HepG2 (cell line): Measurements from ENCODE around the gene FAF1. TPM values are rescaled to one million over a fixed set of nuclear protein-coding genes. Genes with fewer than 3 reads are reported as not detected.

Experiments
- CEBPB ChIP-seq: IDR thresholded peaks from 2 replicates; pipeline ENCODE4 v1.6.1; 2011; ENCODE audit warnings: low read depth, low read length, improper control_type of control experiment, borderline replicate concordance
- GATAD2A ChIP-seq: IDR thresholded peaks from 2 replicates; pipeline ENCODE4 v1.6.1; 2016
- IRX3 ChIP-seq: sonication (generic); formaldehyde crosslinking; IDR thresholded peaks from 2 replicates; pipeline ENCODE4 v1.8.1; 2023; ENCODE audit warnings: mild to moderate bottlenecking, low read depth, missing genetic modification reagents, borderline replicate concordance
- KLF6 ChIP-seq: IDR thresholded peaks from 2 replicates; pipeline ENCODE4 v1.8.0; 2016; ENCODE audit warnings: missing biosample characterization, missing genetic modification reagents
- MXI1 ChIP-seq: IDR thresholded peaks from 3 replicates; pipeline ENCODE4 v1.6.1; 2012; ENCODE audit warnings: low read depth, low read length, inconsistent platforms, borderline replicate concordance
- POLR2AphosphoS5 ChIP-seq: IDR thresholded peaks from 2 replicates; pipeline ENCODE4 v1.6.1; 2012; ENCODE audit warnings: low read depth, low read length
- POLR2G ChIP-seq: fragments of 200-400 bp; formaldehyde crosslinking; IDR thresholded peaks from 2 replicates; pipeline ENCODE4 v1.6.1; 2018; ENCODE audit warnings: mild to moderate bottlenecking, low read depth, low read length, moderate library complexity
- REPIN1 ChIP-seq: sonication (generic); formaldehyde crosslinking; IDR thresholded peaks from 2 replicates; pipeline ENCODE4 v1.8.0; 2022; ENCODE audit warnings: missing genetic modification reagents, low read depth, mild to moderate bottlenecking, borderline replicate concordance
- SALL1 ChIP-seq: sonication (generic); formaldehyde crosslinking; IDR thresholded peaks from 2 replicates; pipeline ENCODE4 v1.8.0; 2022; ENCODE audit warnings: mild to moderate bottlenecking, missing genetic modification reagents
- SOX5 ChIP-seq: IDR thresholded peaks from 2 replicates; pipeline ENCODE4 v1.6.1; 2016; ENCODE audit warnings: borderline replicate concordance
- SP5 ChIP-seq: IDR thresholded peaks from 2 replicates; pipeline ENCODE4 v1.6.1; 2016; ENCODE audit warnings: low read depth, borderline replicate concordance
- SPEN ChIP-seq: sonication (generic); formaldehyde crosslinking; IDR thresholded peaks from 2 replicates; pipeline ENCODE4 v1.5.1; 2020; ENCODE audit warnings: low read depth, mild to moderate bottlenecking, missing genetic modification reagents
- ZNF256 ChIP-seq: sonication (generic); formaldehyde crosslinking; conservative IDR thresholded peaks from 2 replicates; pipeline ENCODE4 v1.4.0; 2020; ENCODE audit warnings: missing genetic modification reagents
- ZNF33B ChIP-seq: sonication (generic); formaldehyde crosslinking; IDR thresholded peaks from 2 replicates; pipeline ENCODE4 v1.5.1; 2020; ENCODE audit warnings: mild to moderate bottlenecking, missing genetic modification reagents
- ZNF557 ChIP-seq: sonication (generic); formaldehyde crosslinking; IDR thresholded peaks from 2 replicates; pipeline ENCODE4 v1.4.0; 2020; ENCODE audit warnings: missing genetic modification reagents
- ZNF614 ChIP-seq: IDR thresholded peaks from 2 replicates; pipeline ENCODE4 v1.6.1; 2018; ENCODE audit warnings: missing biosample characterization, missing genetic modification reagents, inconsistent platforms, borderline replicate concordance
- ZNF768 ChIP-seq: sonication (generic); formaldehyde crosslinking; IDR thresholded peaks from 2 replicates; pipeline ENCODE4 v1.4.0; 2020; ENCODE audit warnings: missing genetic modification reagents
- ZNF782 ChIP-seq: sonication (generic); formaldehyde crosslinking; IDR thresholded peaks from 2 replicates; pipeline ENCODE4 v1.4.0; 2020; ENCODE audit warnings: missing genetic modification reagents, mild to moderate bottlenecking, borderline replicate concordance
- ZNF883 ChIP-seq: sonication (generic); formaldehyde crosslinking; IDR thresholded peaks from 2 replicates; pipeline ENCODE4 v1.5.1; 2020; ENCODE audit warnings: mild to moderate bottlenecking, missing genetic modification reagents; ENCODE audit errors: not compliant biosample characterization
- polyA plus RNA-seq, 8 experiments: library from polyadenylated mRNA; depleted of rRNA in 3 of 8; stranded (reverse) in 7 of 8; unstranded in 1 of 8; fragments of >200 nt; fragmentation: Illumina TruSeq in 4 of 8; extraction: Trizol in 4 of 8; gene quantifications; 2 replicates each; pipeline versions ENCODE4 v1.2.1 to v1.2.3, GENCODE V29; 2011 to 2016; ENCODE audit warnings: low read depth in 4 of 8, missing spikeins in 1 of 8, mixed read lengths in 1 of 8; ENCODE audit not compliant: insufficient read depth in 1 of 8
- total RNA-seq, 5 experiments: library from RNA; depleted of rRNA; stranded (reverse); fragments of >200 nt; fragmentation: Illumina TruSeq; extraction: Trizol; gene quantifications; 2 replicates each; pipeline ENCODE4 v1.2.3, GENCODE V29; 2016; ENCODE audit warnings: low read depth in 1 of 5
- TF ChIP-seq, protein P1 (sequence below): conservative IDR thresholded peaks from 2 replicates; pipeline ENCODE4 v1.6.1; 2018; ENCODE audit warnings: missing genetic modification reagents
- TF ChIP-seq, protein P2 (sequence below), 2 experiments: sonication (generic) in 1 of 2; formaldehyde crosslinking in 1 of 2; IDR thresholded peaks; 2 replicates each; pipeline versions ENCODE4 v1.4.0 to v1.6.1; 2016 to 2020; ENCODE audit warnings: borderline replicate concordance in 1 of 2, low read depth in 1 of 2, mild to moderate bottlenecking in 1 of 2, missing genetic modification reagents in 1 of 2
- TF ChIP-seq, protein P3 (sequence below): IDR thresholded peaks from 2 replicates; pipeline ENCODE4 v1.6.1; 2016; ENCODE audit warnings: mild to moderate bottlenecking, missing biosample characterization, missing genetic modification reagents

Gene FAF1
- total and polyA plus RNA-seq, 2 of the 13 experiments (the other 11 are each of a cell fraction or from before 2014, with no cell fraction given) = 19.4 to 63.3 TPM

DNA sequence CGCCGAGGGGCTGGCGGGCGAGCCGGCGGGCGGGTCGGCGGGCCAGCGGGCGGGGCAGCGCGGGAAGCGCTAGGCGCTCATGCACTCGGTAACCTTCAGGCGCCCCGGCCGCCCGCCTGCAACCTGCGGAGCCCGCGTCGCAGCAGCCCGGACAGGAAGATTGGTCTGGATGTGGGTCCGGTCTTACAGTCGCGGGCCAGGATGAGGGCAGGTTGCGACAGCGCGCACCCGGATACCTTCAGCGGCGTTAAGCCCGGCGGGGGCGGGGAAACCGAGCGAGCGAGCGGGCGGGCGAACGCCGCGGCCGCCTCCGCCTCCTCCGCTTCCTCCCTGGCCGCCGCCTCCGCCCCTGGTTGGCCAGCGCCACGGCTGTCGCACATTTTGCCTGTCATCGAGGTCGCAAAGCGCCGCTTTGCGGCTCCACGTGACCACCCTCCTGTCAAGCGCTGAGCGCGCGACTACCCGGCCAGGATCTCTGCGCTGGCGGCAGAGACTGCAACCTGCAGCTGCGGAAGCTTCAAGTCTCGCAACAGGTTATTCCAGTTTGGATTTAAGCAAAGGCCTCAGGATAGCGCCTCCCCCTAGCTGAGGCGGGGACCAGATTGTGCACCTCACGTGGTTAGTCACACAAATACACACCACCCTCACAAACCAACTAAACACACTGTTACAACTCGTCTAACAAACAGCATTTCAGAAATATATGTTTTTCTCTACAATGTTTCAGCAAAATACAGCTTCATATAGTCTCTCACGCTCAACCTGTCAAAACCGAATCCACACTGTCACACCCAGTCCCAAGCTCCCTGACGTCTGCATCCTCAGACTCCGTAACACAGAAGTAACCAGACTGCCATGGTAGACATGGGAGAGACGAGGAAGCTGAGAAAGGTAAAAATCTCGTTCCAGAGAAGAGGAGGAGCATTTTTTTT, at the start of gene FAF1 (continued):
- TF ChIP-seq ZNF614 (0 out of 2 replicates have a peak, but pooled peaks have one; percentile 63), CEBPB (peak; percentile 76; the same call in 1 of the 2 replicates), GATAD2A (peak; percentile 56; the same call in 1 of the 2 replicates), ZNF557 (CRISPR knock-in tag) (0 out of 2 replicates have a peak, but pooled peaks have one; percentile 59), KLF6 (CRISPR knock-in tag) (peak; percentile 53; the same call in 1 of the 2 replicates), ZNF883 (CRISPR knock-in tag) (peak; percentile 53), POLR2G (peak; percentile 81), ZNF33B (CRISPR knock-in tag) (peak; percentile 44; the same call in 1 of the 2 replicates), ZNF768 (CRISPR knock-in tag) (peak; percentile 60; the same call in 1 of the 2 replicates), POLR2AphosphoS5 (peak; percentile 83), SALL1 (CRISPR knock-in tag) (peak; percentile 82), IRX3 (CRISPR knock-in tag) (peak; percentile 56; the same call in 1 of the 2 replicates), SPEN (CRISPR knock-in tag) (peak; percentile 96), REPIN1 (0 out of 2 replicates have a peak, but pooled peaks have one; percentile 81), SOX5 (CRISPR knock-in tag) (peak; percentile 36; the same call in 1 of the 2 replicates), SP5 (CRISPR knock-in tag) (peak; percentile 61), MXI1 (peak; percentile 98; the same call in 2 of the 3 replicates), ZNF256 (CRISPR knock-in tag) (0 out of 2 replicates have a peak, but pooled peaks have one; percentile 46), ZNF782 (CRISPR knock-in tag) (peak; percentile 26; the same call in 1 of the 2 replicates)
- TF ChIP-seq, protein P1, sequence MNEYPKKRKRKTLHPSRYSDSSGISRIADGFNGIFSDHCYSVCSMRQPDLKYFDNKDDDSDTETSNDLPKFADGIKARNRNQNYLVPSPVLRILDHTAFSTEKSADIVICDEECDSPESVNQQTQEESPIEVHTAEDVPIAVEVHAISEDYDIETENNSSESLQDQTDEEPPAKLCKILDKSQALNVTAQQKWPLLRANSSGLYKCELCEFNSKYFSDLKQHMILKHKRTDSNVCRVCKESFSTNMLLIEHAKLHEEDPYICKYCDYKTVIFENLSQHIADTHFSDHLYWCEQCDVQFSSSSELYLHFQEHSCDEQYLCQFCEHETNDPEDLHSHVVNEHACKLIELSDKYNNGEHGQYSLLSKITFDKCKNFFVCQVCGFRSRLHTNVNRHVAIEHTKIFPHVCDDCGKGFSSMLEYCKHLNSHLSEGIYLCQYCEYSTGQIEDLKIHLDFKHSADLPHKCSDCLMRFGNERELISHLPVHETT = peak; percentile 99
- TF ChIP-seq, protein P2, sequence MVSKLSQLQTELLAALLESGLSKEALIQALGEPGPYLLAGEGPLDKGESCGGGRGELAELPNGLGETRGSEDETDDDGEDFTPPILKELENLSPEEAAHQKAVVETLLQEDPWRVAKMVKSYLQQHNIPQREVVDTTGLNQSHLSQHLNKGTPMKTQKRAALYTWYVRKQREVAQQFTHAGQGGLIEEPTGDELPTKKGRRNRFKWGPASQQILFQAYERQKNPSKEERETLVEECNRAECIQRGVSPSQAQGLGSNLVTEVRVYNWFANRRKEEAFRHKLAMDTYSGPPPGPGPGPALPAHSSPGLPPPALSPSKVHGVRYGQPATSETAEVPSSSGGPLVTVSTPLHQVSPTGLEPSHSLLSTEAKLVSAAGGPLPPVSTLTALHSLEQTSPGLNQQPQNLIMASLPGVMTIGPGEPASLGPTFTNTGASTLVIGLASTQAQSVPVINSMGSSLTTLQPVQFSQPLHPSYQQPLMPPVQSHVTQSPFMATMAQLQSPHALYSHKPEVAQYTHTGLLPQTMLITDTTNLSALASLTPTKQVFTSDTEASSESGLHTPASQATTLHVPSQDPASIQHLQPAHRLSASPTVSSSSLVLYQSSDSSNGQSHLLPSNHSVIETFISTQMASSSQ (IDR thresholded peaks at IDR 0.05; ENCODE audit: low read depth) = no peak
- TF ChIP-seq, protein P2 (CRISPR knock-in tag; IDR thresholded peaks at IDR 0.05; ENCODE audit: borderline replicate concordance) = peak; percentile 24; the same call in 1 of the 2 replicates
- TF ChIP-seq, protein P3, sequence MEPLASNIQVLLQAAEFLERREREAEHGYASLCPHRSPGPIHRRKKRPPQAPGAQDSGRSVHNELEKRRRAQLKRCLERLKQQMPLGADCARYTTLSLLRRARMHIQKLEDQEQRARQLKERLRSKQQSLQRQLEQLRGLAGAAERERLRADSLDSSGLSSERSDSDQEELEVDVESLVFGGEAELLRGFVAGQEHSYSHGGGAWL = peak; percentile 95
